ENCODE measurements around the gene GORASP1.

GORASP1 gene

GRCh38 chr3:39102504-39103323 is 4.7 kb downstream of the GORASP1 start:
- DNase-seq (ENCODE audit: low read depth in 2 of 2): no peak

GRCh38 chr3:39101022-39101689 is 6.3 kb downstream of the GORASP1 start:
- DNase-seq (ENCODE audit: low read depth in 2 of 2): no peak

GRCh38 chr3:39100500-39100886 is 6.9 kb downstream of the GORASP1 start:
- DNase-seq (ENCODE audit: low read depth in 2 of 2): no peak

GRCh38 chr3:39099738-39100499 is 7.5 kb downstream of the GORASP1 start:
- DNase-seq (ENCODE audit: low read depth in 2 of 2): no peak

- no peak for DNase-seq (ENCODE audit: low read depth in 2 of 2)
These were observed 8.2 kb downstream of the GORASP1 start for GRCh38 chr3:39099242-39099641.

- no peak for DNase-seq (ENCODE audit: low read depth in 2 of 2)
These were observed 8.9 kb downstream of the GORASP1 start for GRCh38 chr3:39098473-39099000.

GRCh38 chr3:39097716-39098472 is 9.5 kb downstream of the GORASP1 start:
- no peak for DNase-seq (ENCODE audit: low read depth in 2 of 2)

GRCh38 chr3:39096775-39097174 is 10.7 kb downstream of the GORASP1 start:
- no peak for DNase-seq (ENCODE audit: low read depth in 2 of 2)

GRCh38 chr3:39095778-39096177 is 11.6 kb downstream of the GORASP1 start:
- no peak for DNase-seq (ENCODE audit: low read depth in 2 of 2)

- DNase-seq (ENCODE audit: low read depth in 2 of 2): no peak
These were observed 12.4 kb downstream of the GORASP1 start for GRCh38 chr3:39094851-39095677.

GRCh38 chr3:39090922-39091321 is 16.5 kb downstream of the GORASP1 start:
- no peak for DNase-seq (ENCODE audit: low read depth in 2 of 2)

- DNase-seq (ENCODE audit: low read depth in 2 of 2): no peak
These were observed 18.5 kb downstream of the GORASP1 start for GRCh38 chr3:39088889-39089288.

- DNase-seq (ENCODE audit: low read depth in 2 of 2): no peak
These were observed 19.0 kb downstream of the GORASP1 start for GRCh38 chr3:39088456-39088855.

- DNase-seq (ENCODE audit: low read depth in 2 of 2): no peak
These were observed 21.3 kb downstream of the GORASP1 start for GRCh38 chr3:39086144-39086543.

GRCh38 chr3:39082666-39083313 is 24.6 kb downstream of the GORASP1 start:
- no peak for DNase-seq (ENCODE audit: low read depth in 2 of 2)

GRCh38 chr3:39080026-39080425 is 27.4 kb downstream of the GORASP1 start:
- DNase-seq (ENCODE audit: low read depth in 2 of 2): no peak

- no peak for DNase-seq (ENCODE audit: low read depth in 2 of 2)
These were observed 27.9 kb downstream of the GORASP1 start for GRCh38 chr3:39079530-39079929.

GRCh38 chr3:39075910-39076309 is 31.5 kb downstream of the GORASP1 start:
- DNase-seq (ENCODE audit: low read depth in 2 of 2): no peak

GRCh38 chr3:39068556-39068955 is 38.9 kb downstream of the GORASP1 start:
- DNase-seq (ENCODE audit: low read depth in 2 of 2): no peak

GRCh38 chr3:39067286-39067685 is 40.1 kb downstream of the GORASP1 start:
- DNase-seq (ENCODE audit: low read depth in 2 of 2): no peak
